ENCODE measurements around the gene PLPPR3. TPM values are rescaled to one million over a fixed set of nuclear protein-coding genes. Genes with fewer than 3 reads are reported as not detected.

PLPPR3 gene
- total RNA-seq, 1 donor from 2014 or later: not detected

- intact Hi-C loops (cut with micrococcal nuclease): no loop called here
Observed at GRCh38 chr19:778910-779653, 42.7 kb downstream of the PLPPR3 start.

DNA sequence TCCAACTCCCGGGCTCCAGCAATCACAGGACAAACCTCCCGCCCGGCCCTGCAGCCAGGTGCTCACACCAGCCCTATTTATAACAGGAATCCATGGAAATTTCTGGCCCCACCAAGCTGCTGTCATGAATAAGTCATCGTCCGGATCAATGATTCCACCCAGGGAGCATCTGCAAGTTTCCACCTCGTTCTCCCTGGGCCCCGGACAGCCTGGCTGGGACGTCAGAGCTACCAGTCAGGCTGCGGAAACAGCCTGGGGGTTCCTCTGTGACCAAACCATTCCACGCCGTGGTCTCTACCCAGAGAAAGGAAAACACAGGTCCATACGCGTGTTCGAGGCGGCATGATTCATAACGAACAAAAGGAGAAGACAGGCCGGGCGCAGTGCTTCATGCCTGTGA, 45.2 kb downstream of the PLPPR3 start:
- intact Hi-C loops (cut with micrococcal nuclease): no loop called here

DNA sequence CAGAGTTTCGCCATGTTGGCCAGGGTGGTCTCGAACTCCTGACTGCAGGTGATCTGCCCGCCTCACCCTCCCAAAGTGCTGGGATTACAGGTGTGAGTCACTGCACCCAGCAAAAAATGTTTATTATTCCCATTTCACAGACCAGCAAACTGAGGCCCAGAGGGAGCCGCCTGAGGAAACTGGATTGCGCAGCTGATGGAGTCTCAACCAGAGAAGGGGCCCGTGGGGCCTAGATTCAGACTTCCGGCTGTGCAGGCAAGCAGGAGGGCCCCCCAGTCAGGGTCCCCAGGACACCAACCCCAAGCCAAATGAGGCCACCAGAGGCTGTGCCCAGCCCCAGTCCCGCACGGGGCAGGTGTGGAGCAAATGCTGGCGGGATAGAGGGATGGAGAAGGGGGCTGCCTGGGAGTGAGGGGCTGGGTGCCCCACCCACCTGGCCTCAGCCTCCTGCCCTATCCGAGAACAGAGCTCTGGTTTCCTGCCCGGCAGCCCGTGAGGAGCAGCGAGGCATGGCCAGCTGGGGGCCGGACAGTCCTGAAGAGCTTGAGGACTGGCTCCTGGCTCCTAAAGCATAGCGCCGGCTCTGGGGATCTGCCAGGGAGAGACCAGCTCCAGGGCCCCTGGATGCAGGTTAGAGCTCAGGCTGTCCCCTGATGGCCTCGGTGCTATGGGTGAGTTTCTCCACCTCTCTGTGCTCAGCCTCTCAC, 48.9 kb downstream of the PLPPR3 start:
- intact Hi-C loops (cut with micrococcal nuclease): loop anchor here (5.0 kb wide), 1 partner anchor 84 kb away; the partner anchor contains the start of gene CFD

- intact Hi-C loops (cut with micrococcal nuclease): loop anchor here (5.0 kb wide), 1 partner anchor 85 kb away; the partner anchor contains the start of gene CFD
Observed at GRCh38 chr19:772063-772462, 49.7 kb downstream of the PLPPR3 start.

- intact Hi-C loops (cut with micrococcal nuclease): loop anchor here (5.0 kb wide), 1 partner anchor 86 kb away; the partner anchor contains the start of gene CFD
Observed at GRCh38 chr19:771332-771785, 50.4 kb downstream of the PLPPR3 start.

- intact Hi-C loops (cut with micrococcal nuclease): loop anchor here (1.0 to 5.0 kb wide), 2 partner anchors 88 to 152 kb away; partner anchors contain the start of gene CFD
Observed at GRCh38 chr19:769616-770015, 52.1 kb downstream of the PLPPR3 start.

- intact Hi-C loops (cut with micrococcal nuclease): no loop called here
Observed at GRCh38 chr19:768424-768823, 53.3 kb downstream of the PLPPR3 start.

GRCh38 chr19:765179-765738, 56.5 kb downstream of the PLPPR3 start:
- intact Hi-C loops (cut with micrococcal nuclease): no loop called here

DNA sequence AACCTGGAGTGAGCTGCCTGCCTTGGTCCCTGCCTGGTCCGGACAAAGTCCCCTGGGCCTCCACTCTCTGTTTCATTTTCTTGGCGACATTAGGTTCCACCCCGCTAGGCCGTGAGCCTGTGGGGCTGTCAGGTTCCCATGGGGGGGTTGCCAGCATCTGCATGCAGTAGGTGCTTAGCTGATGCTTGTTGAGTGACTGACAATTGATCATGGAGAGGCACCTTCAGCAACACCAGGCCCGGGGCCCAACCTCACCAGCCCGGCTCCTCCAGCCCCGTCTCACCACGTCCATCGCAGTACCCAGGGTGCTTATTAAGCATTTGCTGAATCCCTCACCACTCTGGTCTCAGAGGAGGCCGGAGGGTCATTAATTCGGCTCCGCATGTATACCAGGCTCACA, 57.5 kb downstream of the PLPPR3 start:
- intact Hi-C loops (cut with micrococcal nuclease): no loop called here

DNA sequence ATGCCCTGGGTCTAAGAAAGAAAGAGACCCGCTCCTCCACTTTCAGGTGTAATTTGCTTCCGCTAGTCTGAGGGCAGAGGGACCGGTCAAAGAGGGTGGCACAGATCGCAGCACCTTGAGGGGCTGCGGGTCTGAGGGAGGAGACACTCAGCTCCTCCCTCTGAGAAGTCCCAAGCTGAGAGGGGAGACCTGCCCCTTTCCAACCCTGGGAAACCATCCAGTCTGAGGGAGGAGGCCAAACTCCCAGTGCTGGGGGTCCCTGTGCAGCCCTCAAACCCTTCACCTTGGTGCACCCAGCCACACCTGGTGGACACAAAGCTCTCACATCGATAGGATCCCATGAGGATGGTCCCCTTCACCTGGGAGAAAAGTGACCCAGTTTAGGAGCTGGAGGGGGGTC, 57.9 kb downstream of the PLPPR3 start:
- intact Hi-C loops (cut with micrococcal nuclease): no loop called here

GRCh38 chr19:763181-763580, 58.6 kb downstream of the PLPPR3 start:
- intact Hi-C loops (cut with micrococcal nuclease): no loop called here

Other genes with a start within 250 kb of the PLPPR3 start
- gene BSG, start 249.4 kb downstream of the PLPPR3 start, total RNA-seq: 226 and 237 TPM in 2 replicates
- gene HCN2, start 232.1 kb downstream of the PLPPR3 start, total RNA-seq: 1.5 and 1.9 TPM in 2 replicates
- gene POLRMT, start 188.4 kb downstream of the PLPPR3 start, total RNA-seq: 50.6 and 53.9 TPM in 2 replicates
- not detected in 2 replicates for gene FGF22, start 182.1 kb downstream of the PLPPR3 start, total RNA-seq
- gene RNF126, start 158.7 kb downstream of the PLPPR3 start, total RNA-seq: 74.1 and 80.9 TPM in 2 replicates
- 2.5 and 3.3 TPM in 2 replicates for gene FSTL3, start 145.6 kb downstream of the PLPPR3 start, total RNA-seq
- not detected in 2 replicates for gene PRSS57, start 126.5 kb downstream of the PLPPR3 start, total RNA-seq
- gene PALM, start 113.0 kb downstream of the PLPPR3 start, total RNA-seq: not detected in 2 replicates
- not detected in 2 replicates for gene MISP, start 70.8 kb downstream of the PLPPR3 start, total RNA-seq
- 616 and 655 TPM in 2 replicates for gene PTBP1, start 24.5 kb downstream of the PLPPR3 start, total RNA-seq
- gene AZU1, start 5.9 kb upstream of the PLPPR3 start, total RNA-seq: not detected in 2 replicates
- not detected in 2 replicates for gene PRTN3, start 19.0 kb upstream of the PLPPR3 start, total RNA-seq
- gene ELANE, start 30.3 kb upstream of the PLPPR3 start, total RNA-seq: not detected in 2 replicates
- gene CFD, start 37.7 kb upstream of the PLPPR3 start, total RNA-seq: 2.3 and 2.5 TPM in 2 replicates
- gene MED16, start 71.2 kb upstream of the PLPPR3 start, total RNA-seq: 62.2 and 66.7 TPM in 2 replicates
- not detected in 2 replicates for gene RNU6-9, start 71.5 kb upstream of the PLPPR3 start, total RNA-seq
- gene R3HDM4, start 91.3 kb upstream of the PLPPR3 start, total RNA-seq: 90.7 and 96.4 TPM in 2 replicates
- gene KISS1R, start 95.4 kb upstream of the PLPPR3 start, total RNA-seq: 1.7 and 1.9 TPM in 2 replicates
- gene ARID3A, start 104.1 kb upstream of the PLPPR3 start, total RNA-seq: 22.8 and 26.8 TPM in 2 replicates
- 57.2 and 61.8 TPM in 2 replicates for gene WDR18, start 162.4 kb upstream of the PLPPR3 start, total RNA-seq
- not detected in 2 replicates for gene GRIN3B, start 178.5 kb upstream of the PLPPR3 start, total RNA-seq
- 154 TPM in 2 replicates for gene TMEM259, start 199.2 kb upstream of the PLPPR3 start, total RNA-seq
- not detected in 2 replicates for gene RNU6-2, start 199.6 kb upstream of the PLPPR3 start, total RNA-seq
- 546 and 561 TPM in 2 replicates for gene CNN2, start 204.7 kb upstream of the PLPPR3 start, total RNA-seq
- gene ABCA7, start 218.2 kb upstream of the PLPPR3 start, total RNA-seq: 44.1 and 44.3 TPM in 2 replicates
- gene ARHGAP45, start 245.2 kb upstream of the PLPPR3 start, total RNA-seq: 402 and 407 TPM in 2 replicates